Esophagus squamous epithelium (tissue), 5 donors: ENCODE results near the gene RFTN1. TPM values are rescaled to one million over a fixed set of nuclear protein-coding genes. Genes with fewer than 3 reads are reported as not detected.
A peak's percentile ranks its signal among the peaks of the same experiment; 100 is the strongest.

Experiments used
- DNase-seq: peaks from one replicate; lab custom pipeline; 2025; lab: John Stamatoyannopoulos, UW
- H3K27ac ChIP-seq, 4 donors: fragments of 200-600 bp; sonication (generic); one replicate each; pipeline ENCODE4 v1.5.1; 2016 to 2019; ENCODE audit warnings: mild to moderate bottlenecking in 1 of 4
- H3K27me3 ChIP-seq, 4 donors: fragments of 200-600 bp; sonication (generic); 1 replicate in 3 of 4; 2 replicates in 1 of 4; pipeline versions ENCODE4 v1.5.1 to v1.6.0; 2017 to 2021; ENCODE audit warnings: antibody characterized with exemption in 1 of 4
- H3K36me3 ChIP-seq, 3 donors: fragments of 200-600 bp; sonication (generic); one replicate each; pipeline ENCODE4 v1.5.1; 2016 to 2019
- H3K4me1 ChIP-seq, 3 donors: fragments of 200-600 bp; sonication (generic); one replicate each; pipeline ENCODE4 v1.5.1; 2017 to 2019
- H3K4me3 ChIP-seq, 4 donors: fragments of 200-600 bp; sonication (generic); 1 replicate in 3 of 4; 2 replicates in 1 of 4; pipeline ENCODE4 v1.5.1; 2016 to 2019; ENCODE audit warnings: mild to moderate bottlenecking in 2 of 4, moderate library complexity in 1 of 4
- H3K9me3 ChIP-seq, 3 donors: fragments of 200-600 bp; sonication (generic); one replicate each; pipeline ENCODE4 v1.5.1; 2016 to 2019
- CTCF ChIP-seq, 6 experiments: fragments of 450-650 bp in 4 of 6; fragments of 200-600 bp in 2 of 6; sonication (generic) in 2 of 6; IDR thresholded peaks; one replicate each; pipeline ENCODE4 v1.5.1; 2016 to 2019; ENCODE audit warnings: antibody characterized with exemption in 6 of 6, mild to moderate bottlenecking in 4 of 6, moderate library complexity in 4 of 6
- POLR2A ChIP-seq, 4 donors: fragments of 450-650 bp; IDR thresholded peaks; one replicate each; pipeline ENCODE4 v1.6.1; 2017; ENCODE audit warnings: antibody characterized with exemption in 4 of 4, mild to moderate bottlenecking in 4 of 4, moderate library complexity in 3 of 4
- WGBS, 2 donors: methylation state at CpG; one replicate each; pipeline ENCODE4 v1.1.5; 2018; 5-methylcytosine and 5-hydroxymethylcytosine counted together
- intact Hi-C: fragments of 100-400 bp; cut with DNase I; formaldehyde crosslinking; loops from one replicate; pipeline ENCODE4 v1.15.0; 2022
- total RNA-seq, 4 donors: library from RNA; depleted of rRNA; stranded (reverse); fragments of >200 nt; gene quantifications; one replicate each; pipeline ENCODE4 v1.1.0, GENCODE V29; 2016
- donor health status: DM: yes; HTN: yes; CAD: no.

Gene RFTN1
- total RNA-seq, 4 donors from 2014 or later, result 5.0 to 22.7 (median 12.4) TPM

- WGBS, 2 donors, result 33 to 41% methylated on average over 7 to 8 of the region's 11 CpGs
- Histone ChIP-seq H3K4me1 (peaks cover 8 to 73% (median 50%) of the 10 kb centered on the region in 3 donors), H3K4me3 (peak overlapping the region; percentile 71 to 91 (median 73)), H3K36me3 (no peaks in the 10 kb centered on the region), H3K27ac (peak overlapping the region; percentile 73 to 90 (median 84)), H3K9me3 (no peaks in the 10 kb centered on the region), H3K27me3 (peaks cover 0 to 25% (median 0%) of the 10 kb centered on the region in 4 donors)
- intact Hi-C loops, result no loop called here
- peak; percentile 24 for DNase-seq
- no peak for TF ChIP-seq CTCF (IDR thresholded peaks at IDR 0.05)
- TF ChIP-seq POLR2A (IDR thresholded peaks at IDR 0.05), result peak in 1 of 4 donors; percentile 34
These were observed 1.6 kb downstream of the RFTN1 start for GRCh38 chr3:16511681-16512434.

GRCh38 chr3:16510620-16511319 is 2.7 kb downstream of the RFTN1 start:
- intact Hi-C loops, result no loop called here
- peak overlapping the region; percentile 13 to 87 (median 72) for H3K27ac ChIP-seq
- H3K36me3 ChIP-seq, result no peaks in the 10 kb centered on the region
- DNase-seq, result no peak
- peaks cover 8 to 65% (median 42%) of the 10 kb centered on the region in 3 donors for H3K4me1 ChIP-seq
- no peaks in the 10 kb centered on the region for H3K9me3 ChIP-seq
- peak overlapping the region in 1 of 4 donors; percentile 71 for H3K4me3 ChIP-seq
- 71 to 84% methylated on average over 3 of the region's 3 CpGs for WGBS, 2 donors
- TF ChIP-seq CTCF (IDR thresholded peaks at IDR 0.05) (no peak), POLR2A (IDR thresholded peaks at IDR 0.05) (no peak)
- peaks cover 0 to 25% (median 0%) of the 10 kb centered on the region in 4 donors for H3K27me3 ChIP-seq

GRCh38 chr3:16509721-16510619 is 3.5 kb downstream of the RFTN1 start:
- intact Hi-C loops, result no loop called here
- H3K9me3 ChIP-seq, result no peaks in the 10 kb centered on the region
- H3K4me3 ChIP-seq, result peak overlapping the region in 1 of 4 donors; percentile 8
- 39 to 66% methylated on average over 4 to 9 of the region's 10 CpGs for WGBS, 2 donors
- H3K27ac ChIP-seq, result peak overlapping the region in 3 of 4 donors; percentile 63 to 87 (median 82)
- no peak for DNase-seq
- H3K36me3 ChIP-seq, result no peaks in the 10 kb centered on the region
- H3K4me1 ChIP-seq, result peaks cover 8 to 67% (median 42%) of the 10 kb centered on the region in 3 donors
- peaks cover 0 to 25% (median 0%) of the 10 kb centered on the region in 4 donors for H3K27me3 ChIP-seq
- TF ChIP-seq CTCF (IDR thresholded peaks at IDR 0.05) (no peak), POLR2A (IDR thresholded peaks at IDR 0.05) (no peak)

- TF ChIP-seq POLR2A (IDR thresholded peaks at IDR 0.05) (no peak), CTCF (IDR thresholded peaks at IDR 0.05) (no peak)
- peak overlapping the region in 2 of 4 donors; percentile 0 to 87 for H3K27ac ChIP-seq
- DNase-seq, result no peak
These were observed 4.9 kb downstream of the RFTN1 start for GRCh38 chr3:16508591-16508995.

More at GRCh38 chr3:16508591-16508995, 4.9 kb downstream of the RFTN1 start:
- 36 to 59% methylated on average over 6 of the region's 6 CpGs for WGBS, 2 donors
- intact Hi-C loops, result no loop called here
- H3K4me3 ChIP-seq, result no peak overlapping the region
- H3K9me3 ChIP-seq, result no peaks in the 10 kb centered on the region
- H3K4me1 ChIP-seq, result peaks cover under 1 to 68% (median 41%) of the 10 kb centered on the region in 3 donors
- H3K27me3 ChIP-seq, result peaks cover 0 to 18% (median 0%) of the 10 kb centered on the region in 4 donors
- H3K36me3 ChIP-seq, result no peaks in the 10 kb centered on the region
